ENCODE results near the gene RFX8.

DNA sequence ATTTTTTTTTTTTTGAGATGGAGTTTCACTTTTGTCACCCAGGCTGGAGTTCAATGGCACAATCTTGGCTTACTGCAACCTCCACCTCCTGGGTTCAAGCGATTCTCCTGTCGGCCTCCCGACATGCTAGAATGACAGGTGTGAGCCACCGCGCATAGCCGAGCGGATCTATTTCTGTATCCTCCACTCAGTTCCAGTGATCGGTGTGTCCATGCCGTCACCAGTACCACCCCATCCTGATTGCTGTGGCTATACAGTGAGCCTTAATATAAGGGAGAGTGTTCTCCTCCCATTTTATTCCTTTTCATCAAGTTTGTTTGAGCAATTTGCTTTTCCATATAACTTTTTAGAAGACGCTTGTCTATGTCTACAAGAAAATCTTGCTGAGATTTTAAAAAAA lies 35.2 kb downstream of the RFX8 start:
- TF ChIP-seq CTCF (IDR thresholded peaks at IDR 0.05) (no peak), ZFX (IDR thresholded peaks at IDR 0.05; ENCODE audit: borderline replicate concordance) (no peak)
